Small intestine (tissue), 7 donors: ENCODE measurements around the gene LGALS12. TPM values are rescaled to one million over a fixed set of nuclear protein-coding genes. Genes with fewer than 3 reads are reported as not detected.
A peak's percentile ranks its signal among the peaks of the same experiment; 100 is the strongest.

Source experiments
- DNase-seq, 2 donors: peaks; one replicate each; pipeline versions ENCODE4 v3.0.0 to v3.0.0-alpha.2; 2013
- FAIRE-seq: peaks from 2 replicates; lab custom pipeline; 2012; peaks lifted over from hg19 to GRCh38; lab: Jason Lieb, UNC
- H3K27ac ChIP-seq, 3 donors: one replicate each; pipeline ENCODE4 v1.5.1; 2013; ENCODE audit warnings: low read length in 2 of 3, mild to moderate bottlenecking in 2 of 3, control low read depth in 1 of 3, inconsistent platforms in 1 of 3, low read depth in 1 of 3, moderate library complexity in 1 of 3
- H3K27me3 ChIP-seq, 3 donors: one replicate each; pipeline ENCODE4 v1.6.1; 2013; ENCODE audit warnings: low read length in 3 of 3, inconsistent platforms in 1 of 3; ENCODE audit not compliant: control insufficient read depth in 3 of 3, insufficient read depth in 3 of 3
- H3K36me3 ChIP-seq, 3 donors: one replicate each; pipeline ENCODE4 v1.6.1; 2013; ENCODE audit warnings: low read length in 3 of 3, inconsistent platforms in 1 of 3, low read depth in 1 of 3, mild to moderate bottlenecking in 1 of 3, moderate library complexity in 1 of 3; ENCODE audit not compliant: control insufficient read depth in 3 of 3, insufficient read depth in 2 of 3
- H3K4me1 ChIP-seq, 3 donors: one replicate each; pipeline ENCODE4 v1.6.1; 2013; ENCODE audit warnings: low read length in 2 of 3, inconsistent platforms in 1 of 3, low read depth in 1 of 3, mild to moderate bottlenecking in 1 of 3, moderate library complexity in 1 of 3; ENCODE audit not compliant: control insufficient read depth in 3 of 3, insufficient read depth in 2 of 3
- H3K4me3 ChIP-seq, 3 donors: one replicate each; pipeline ENCODE4 v1.5.1; 2013; ENCODE audit warnings: low read length in 3 of 3, control low read depth in 1 of 3, inconsistent platforms in 1 of 3, low read depth in 1 of 3, mild to moderate bottlenecking in 1 of 3, moderate library complexity in 1 of 3
- H3K9me3 ChIP-seq, 2 donors: one replicate each; pipeline ENCODE4 v1.6.1; 2013; ENCODE audit warnings: low read depth in 1 of 2, low read length in 1 of 2; ENCODE audit not compliant: control insufficient read depth in 2 of 2, insufficient read depth in 1 of 2
- WGBS, 3 donors: extraction: QIAGEN DNeasy Blood & Tissue Kit; methylation state at CpG; one replicate each; pipeline ENCODE4 v1.1.7; 2013; 5-methylcytosine and 5-hydroxymethylcytosine counted together
- polyA plus RNA-seq, 4 donors: library from polyadenylated mRNA; stranded (reverse) in 3 of 4; unstranded in 1 of 4; fragments of 200-250 nt in 3 of 4; fragments of 120-200 nt in 1 of 4; gene quantifications; one replicate each; pipeline versions ENCODE4 v1.2.1 to v1.2.3, GENCODE V29; 2013
- donor health status: healthy with polysubstance abuse.
- donor health status: control.
- donor health status: control.
- donor health status: Bipolar disorder and iron deficiency.
- donor health status: healthy.

Gene LGALS12
- polyA plus RNA-seq, 4 donors = 0.09 to 5.5 TPM; not detected in 2

GRCh38 chr11:63507511-63507910 lies 1.6 kb downstream of the LGALS12 start:
- WGBS, 3 donors = 81 to 90% (median 90%) methylated on average over 2 of the region's 2 CpGs
- H3K4me1 ChIP-seq = peaks cover 0 to 2% (median 0%) of the 10 kb centered on the region in 3 donors
- no peaks in the 10 kb centered on the region for H3K36me3 ChIP-seq
- H3K4me3 ChIP-seq = no peak overlapping the region
- no peak for FAIRE-seq
- H3K9me3 ChIP-seq = no peaks in the 10 kb centered on the region
- no peak overlapping the region for H3K27ac ChIP-seq
- DNase-seq = no peak
- H3K27me3 ChIP-seq = no peaks in the 10 kb centered on the region

- peak; percentile 43 to 59 for DNase-seq
- no peak for FAIRE-seq
- H3K9me3 ChIP-seq = no peaks in the 10 kb centered on the region
- H3K36me3 ChIP-seq = no peaks in the 10 kb centered on the region
- H3K27ac ChIP-seq = no peak overlapping the region
- no peaks in the 10 kb centered on the region for H3K27me3 ChIP-seq
- 76 to 89% (median 83%) methylated on average over 3 of the region's 3 CpGs for WGBS, 3 donors
- no peak overlapping the region for H3K4me3 ChIP-seq
- H3K4me1 ChIP-seq = peaks cover 0 to 2% (median 0%) of the 10 kb centered on the region in 3 donors
Observed at GRCh38 chr11:63508009-63508408, 2.1 kb downstream of the LGALS12 start.

GRCh38 chr11:63508745-63509144 lies 2.9 kb downstream of the LGALS12 start:
- Histone ChIP-seq H3K4me1 (no peaks in the 10 kb centered on the region), H3K9me3 (no peaks in the 10 kb centered on the region), H3K4me3 (no peak overlapping the region), H3K36me3 (no peaks in the 10 kb centered on the region), H3K27me3 (no peaks in the 10 kb centered on the region), H3K27ac (no peak overlapping the region)
- 85 to 95% (median 91%) methylated on average over 12 of the region's 12 CpGs for WGBS, 3 donors
- DNase-seq (no peak), FAIRE-seq (no peak)

GRCh38 chr11:63510360-63511047 lies 4.6 kb downstream of the LGALS12 start:
- Histone ChIP-seq H3K36me3 (no peaks in the 10 kb centered on the region), H3K4me1 (no peaks in the 10 kb centered on the region), H3K27ac (no peak overlapping the region), H3K27me3 (no peaks in the 10 kb centered on the region), H3K9me3 (no peaks in the 10 kb centered on the region), H3K4me3 (no peak overlapping the region)
- WGBS, 3 donors = 82 to 88% (median 85%) methylated on average over 7 of the region's 7 CpGs
- no peak for DNase-seq
- no peak for FAIRE-seq

GRCh38 chr11:63511048-63511748 lies 5.3 kb downstream of the LGALS12 start:
- no peaks in the 10 kb centered on the region for H3K4me1 ChIP-seq
- H3K4me3 ChIP-seq = no peak overlapping the region
- no peak overlapping the region for H3K27ac ChIP-seq
- H3K27me3 ChIP-seq = no peaks in the 10 kb centered on the region
- no peaks in the 10 kb centered on the region for H3K9me3 ChIP-seq
- FAIRE-seq (no peak), DNase-seq (no peak)
- H3K36me3 ChIP-seq = no peaks in the 10 kb centered on the region
- WGBS, 3 donors = 85 to 89% (median 89%) methylated on average over 11 of the region's 11 CpGs

- Histone ChIP-seq H3K36me3 (no peaks in the 10 kb centered on the region), H3K27me3 (no peaks in the 10 kb centered on the region), H3K4me1 (no peaks in the 10 kb centered on the region), H3K27ac (no peak overlapping the region), H3K4me3 (no peak overlapping the region), H3K9me3 (no peaks in the 10 kb centered on the region)
- 89 to 93% (median 93%) methylated on average over 7 of the region's 7 CpGs for WGBS, 3 donors
- no peak for DNase-seq
- no peak for FAIRE-seq
Observed at GRCh38 chr11:63512816-63513215, 6.9 kb downstream of the LGALS12 start.

GRCh38 chr11:63516109-63516508 lies 10.2 kb downstream of the LGALS12 start:
- no peaks in the 10 kb centered on the region for H3K4me1 ChIP-seq
- H3K36me3 ChIP-seq = no peaks in the 10 kb centered on the region
- DNase-seq (no peak), FAIRE-seq (no peak)
- H3K9me3 ChIP-seq = peaks cover 0 to 7% of the 10 kb centered on the region in 2 donors
- no peaks in the 10 kb centered on the region for H3K27me3 ChIP-seq
- H3K4me3 ChIP-seq = no peak overlapping the region
- WGBS, 3 donors = 94 to 97% (median 94%) methylated on average over 6 of the region's 6 CpGs
- H3K27ac ChIP-seq = no peak overlapping the region

- Histone ChIP-seq H3K27me3 (no peaks in the 10 kb centered on the region), H3K9me3 (peaks cover 0 to 7% of the 10 kb centered on the region in 2 donors), H3K36me3 (no peaks in the 10 kb centered on the region), H3K27ac (no peak overlapping the region), H3K4me1 (no peaks in the 10 kb centered on the region), H3K4me3 (no peak overlapping the region)
- DNase-seq = no peak
- 81 to 92% (median 84%) methylated on average over 5 of the region's 5 CpGs for WGBS, 3 donors
- no peak for FAIRE-seq
Observed at GRCh38 chr11:63517156-63517555, 11.3 kb downstream of the LGALS12 start.
